Stimulated activated naive CD8-positive, alpha-beta T cell treated with anti-CD3 and anti-CD28 coated beads, Interleukin-15, Interleukin-2, amounts not matched to agents 100 ng/mL and 50 ng/mL, for 24 hours (primary cell): ENCODE results near the gene ZNF804B.

Source experiments
- H3K27ac Mint-ChIP-seq: one replicate; pipeline ENCODE4 v1.8.0; 2021; ENCODE audit warnings: mild to moderate bottlenecking, mixed read lengths
- H3K27me3 Mint-ChIP-seq: one replicate; pipeline ENCODE4 v1.8.0; 2021; ENCODE audit warnings: mixed read lengths
- H3K36me3 Mint-ChIP-seq: one replicate; pipeline ENCODE4 v1.8.0; 2021; ENCODE audit warnings: low read depth, mixed read lengths
- H3K4me1 Mint-ChIP-seq: one replicate; pipeline ENCODE4 v1.8.0; 2021; ENCODE audit warnings: low read depth, mixed read lengths
- H3K4me3 Mint-ChIP-seq: one replicate; pipeline ENCODE4 v1.8.0; 2021; ENCODE audit warnings: mild to moderate bottlenecking, mixed read lengths
- H3K9me3 Mint-ChIP-seq: one replicate; pipeline ENCODE4 v1.8.0; 2021; ENCODE audit warnings: mixed read lengths

The ZNF804B gene

GRCh38 chr7:88985295-88985694 is 225.8 kb downstream of the ZNF804B start:
- H3K36me3 Mint-ChIP-seq = no peaks in the 10 kb centered on the region
- H3K27me3 Mint-ChIP-seq = no peaks in the 10 kb centered on the region
- no peaks in the 10 kb centered on the region for H3K9me3 Mint-ChIP-seq
- no peak overlapping the region for H3K27ac Mint-ChIP-seq
- H3K4me1 Mint-ChIP-seq = no peaks in the 10 kb centered on the region
- H3K4me3 Mint-ChIP-seq = no peak overlapping the region

DNA sequence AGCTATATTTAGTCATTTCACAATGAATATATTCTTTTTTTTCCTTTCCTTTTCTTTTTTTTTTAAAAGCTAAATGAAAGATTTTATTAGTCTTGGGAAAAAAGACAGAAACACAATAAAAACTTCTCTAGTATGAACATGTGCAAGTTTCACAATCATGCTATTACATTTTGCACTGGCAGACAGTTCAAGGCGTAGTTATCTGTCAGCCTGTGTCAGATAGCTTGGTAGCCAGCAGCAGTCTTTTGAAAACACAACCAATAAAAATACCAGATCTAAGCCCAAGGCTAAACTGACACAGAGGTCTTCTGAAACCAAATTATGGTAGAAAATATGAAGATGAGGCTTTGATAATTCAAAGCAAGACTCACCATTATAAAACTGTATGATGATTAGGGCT is 241.8 kb downstream of the ZNF804B start:
- H3K36me3 Mint-ChIP-seq = no peaks in the 10 kb centered on the region
- H3K4me3 Mint-ChIP-seq = no peak overlapping the region
- peaks cover 3% of the 10 kb centered on the region for H3K27me3 Mint-ChIP-seq
- peaks cover 20% of the 10 kb centered on the region for H3K4me1 Mint-ChIP-seq
- H3K9me3 Mint-ChIP-seq = no peaks in the 10 kb centered on the region
- H3K27ac Mint-ChIP-seq = no peak overlapping the region

DNA sequence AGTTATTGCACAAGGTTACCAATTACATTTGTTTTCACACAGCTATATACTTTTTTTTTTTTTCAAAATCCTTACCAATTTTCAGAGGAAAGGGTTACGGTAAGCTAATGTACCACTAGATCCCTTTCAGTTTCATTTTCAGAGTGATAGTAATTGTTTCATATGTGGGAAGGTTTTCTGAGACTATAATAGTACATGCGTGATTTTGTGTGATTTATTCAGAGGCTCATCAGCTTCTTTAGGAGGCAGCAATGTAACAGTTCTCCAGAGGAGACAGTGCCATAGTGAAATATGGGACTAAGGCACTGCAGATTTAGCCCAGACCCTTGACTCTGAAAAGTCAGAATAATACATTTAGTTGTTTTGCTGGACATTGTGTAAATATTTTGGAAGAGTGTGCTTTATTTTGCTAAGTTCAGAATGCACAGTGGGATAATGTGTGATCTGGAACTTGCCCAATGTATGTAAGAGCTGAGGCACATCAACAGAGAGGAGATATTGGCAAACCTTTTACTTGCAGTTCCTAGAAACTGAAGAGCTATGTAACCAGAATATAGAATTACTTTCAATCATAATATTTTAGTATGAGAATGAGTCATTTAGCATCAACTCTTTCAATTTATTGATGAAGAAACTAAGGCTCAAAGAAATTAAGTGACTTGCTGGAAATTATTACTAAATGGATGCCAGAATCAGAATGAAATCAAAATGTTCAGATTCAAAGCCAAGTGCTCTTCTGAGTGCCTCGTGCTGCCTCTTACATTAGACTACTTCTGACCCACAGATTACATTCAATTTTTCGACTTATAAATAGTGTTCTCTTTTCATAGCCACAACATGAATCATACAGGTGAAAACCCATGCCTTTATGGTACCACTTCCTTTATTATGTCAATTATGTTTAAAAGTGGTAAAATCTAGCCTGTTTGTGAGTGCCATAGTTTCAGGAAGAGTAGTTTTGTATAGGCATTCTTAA is 243.8 kb downstream of the ZNF804B start:
- Mint-ChIP-seq H3K36me3 (no peaks in the 10 kb centered on the region), H3K27ac (peak overlapping the region; percentile 92), H3K4me1 (peaks cover 20% of the 10 kb centered on the region), H3K9me3 (no peaks in the 10 kb centered on the region), H3K4me3 (peak overlapping the region; percentile 76), H3K27me3 (peaks cover 3% of the 10 kb centered on the region)

GRCh38 chr7:89012016-89012415 is 252.5 kb downstream of the ZNF804B start:
- H3K36me3 Mint-ChIP-seq = no peaks in the 10 kb centered on the region
- H3K4me1 Mint-ChIP-seq = no peaks in the 10 kb centered on the region
- no peak overlapping the region for H3K27ac Mint-ChIP-seq
- H3K27me3 Mint-ChIP-seq = no peaks in the 10 kb centered on the region
- H3K4me3 Mint-ChIP-seq = no peak overlapping the region
- H3K9me3 Mint-ChIP-seq = no peaks in the 10 kb centered on the region

DNA sequence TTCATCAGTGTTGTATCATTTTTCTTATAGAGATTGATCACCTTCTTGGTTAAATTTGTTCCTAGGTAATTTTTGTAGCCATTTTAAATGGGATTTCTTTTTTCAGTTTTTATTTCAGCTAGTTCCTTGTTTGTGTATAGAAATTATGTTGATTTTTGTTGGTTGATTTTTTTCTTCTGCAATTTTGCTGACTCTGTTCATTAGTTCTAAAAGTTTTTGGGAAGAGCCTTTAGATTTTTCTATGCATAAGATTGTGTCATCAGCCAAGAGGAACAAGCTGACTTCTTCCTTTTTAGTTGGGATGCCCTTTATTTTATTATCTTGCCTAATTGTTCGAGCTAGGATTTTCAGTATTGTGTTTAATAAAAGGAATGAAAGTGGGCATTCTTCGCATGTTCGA is 258.2 kb downstream of the ZNF804B start:
- no peaks in the 10 kb centered on the region for H3K36me3 Mint-ChIP-seq
- H3K4me3 Mint-ChIP-seq = no peak overlapping the region
- no peaks in the 10 kb centered on the region for H3K4me1 Mint-ChIP-seq
- H3K27me3 Mint-ChIP-seq = no peaks in the 10 kb centered on the region
- H3K9me3 Mint-ChIP-seq = peaks cover 5% of the 10 kb centered on the region
- no peak overlapping the region for H3K27ac Mint-ChIP-seq

DNA sequence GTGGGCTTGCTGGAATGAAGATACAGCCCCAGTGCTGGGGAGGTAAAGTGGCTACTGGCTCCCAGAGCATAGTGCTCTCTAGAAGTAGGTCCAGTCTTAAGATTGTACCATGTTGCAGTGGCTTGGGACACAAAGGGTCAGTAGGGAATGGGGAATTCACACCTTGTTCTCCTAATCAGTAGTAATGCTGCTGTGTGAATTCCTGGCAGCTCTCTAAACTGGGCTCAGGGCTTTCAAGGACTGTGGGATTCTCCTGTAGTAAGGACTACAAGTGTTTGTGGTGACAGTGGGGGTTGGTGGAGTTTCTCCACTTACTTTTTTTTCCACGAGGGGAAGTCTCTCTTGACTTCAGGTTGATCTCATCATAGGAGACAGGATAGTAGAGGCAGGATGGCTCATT is 262.2 kb downstream of the ZNF804B start:
- Mint-ChIP-seq H3K36me3 (no peaks in the 10 kb centered on the region), H3K27ac (no peak overlapping the region), H3K4me1 (no peaks in the 10 kb centered on the region), H3K27me3 (peaks cover 4% of the 10 kb centered on the region), H3K9me3 (peaks cover 5% of the 10 kb centered on the region), H3K4me3 (no peak overlapping the region)

GRCh38 chr7:89023206-89023605 is 263.7 kb downstream of the ZNF804B start:
- H3K36me3 Mint-ChIP-seq = no peaks in the 10 kb centered on the region
- H3K4me3 Mint-ChIP-seq = no peak overlapping the region
- no peak overlapping the region for H3K27ac Mint-ChIP-seq
- peaks cover 5% of the 10 kb centered on the region for H3K9me3 Mint-ChIP-seq
- peaks cover 4% of the 10 kb centered on the region for H3K27me3 Mint-ChIP-seq
- no peaks in the 10 kb centered on the region for H3K4me1 Mint-ChIP-seq

DNA sequence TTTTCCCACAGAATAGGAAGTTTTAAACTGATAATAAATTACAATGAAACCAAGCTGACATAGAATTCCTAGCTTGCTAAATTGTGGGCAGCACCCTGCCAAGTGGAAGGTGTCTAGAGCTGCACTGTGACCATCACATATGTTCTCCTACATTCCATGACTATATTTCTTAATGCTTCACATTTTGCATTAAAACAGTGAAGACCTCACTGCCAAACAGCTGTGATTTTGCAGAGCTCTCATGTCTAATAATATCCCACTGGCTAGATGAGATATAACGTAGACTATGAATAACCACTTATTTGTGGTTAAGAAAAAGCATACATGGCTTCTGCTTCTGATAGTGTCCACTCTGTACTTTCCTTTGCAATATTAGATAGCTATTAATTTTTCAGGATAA is 264.4 kb downstream of the ZNF804B start:
- H3K9me3 Mint-ChIP-seq = peaks cover 5% of the 10 kb centered on the region
- no peaks in the 10 kb centered on the region for H3K4me1 Mint-ChIP-seq
- H3K27me3 Mint-ChIP-seq = peaks cover 4% of the 10 kb centered on the region
- no peaks in the 10 kb centered on the region for H3K36me3 Mint-ChIP-seq
- no peak overlapping the region for H3K27ac Mint-ChIP-seq
- no peak overlapping the region for H3K4me3 Mint-ChIP-seq

- H3K36me3 Mint-ChIP-seq = no peaks in the 10 kb centered on the region
- peaks cover 4% of the 10 kb centered on the region for H3K27me3 Mint-ChIP-seq
- H3K27ac Mint-ChIP-seq = no peak overlapping the region
- H3K9me3 Mint-ChIP-seq = no peaks in the 10 kb centered on the region
- H3K4me1 Mint-ChIP-seq = peaks cover 7% of the 10 kb centered on the region
- no peak overlapping the region for H3K4me3 Mint-ChIP-seq
Observed at GRCh38 chr7:89027781-89028180, 268.3 kb downstream of the ZNF804B start.

DNA sequence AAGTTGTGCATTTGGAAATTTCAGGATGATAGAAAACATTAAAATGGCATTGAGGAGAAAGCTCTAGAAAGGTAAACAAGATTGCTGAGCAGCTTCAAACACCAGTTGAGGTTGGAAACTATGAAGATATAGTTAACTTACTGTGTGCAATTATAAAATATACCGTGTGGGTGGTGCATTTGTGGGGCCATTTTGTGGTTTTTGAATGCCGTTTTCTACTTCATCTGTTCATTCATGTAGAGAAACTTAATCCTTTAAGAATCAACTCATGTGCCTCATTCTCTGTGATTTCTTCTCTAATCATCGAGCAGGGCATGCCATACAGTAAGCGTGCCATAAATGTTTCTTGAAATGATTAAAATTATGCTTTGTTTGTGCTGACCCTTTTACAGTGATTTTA is 268.8 kb downstream of the ZNF804B start:
- Mint-ChIP-seq H3K4me3 (no peak overlapping the region), H3K27me3 (peaks cover 4% of the 10 kb centered on the region), H3K4me1 (peaks cover 7% of the 10 kb centered on the region), H3K27ac (no peak overlapping the region), H3K9me3 (no peaks in the 10 kb centered on the region), H3K36me3 (no peaks in the 10 kb centered on the region)

- no peak overlapping the region for H3K27ac Mint-ChIP-seq
- no peaks in the 10 kb centered on the region for H3K36me3 Mint-ChIP-seq
- H3K4me1 Mint-ChIP-seq = peaks cover 7% of the 10 kb centered on the region
- no peaks in the 10 kb centered on the region for H3K9me3 Mint-ChIP-seq
- H3K4me3 Mint-ChIP-seq = no peak overlapping the region
- H3K27me3 Mint-ChIP-seq = peaks cover 4% of the 10 kb centered on the region
Observed at GRCh38 chr7:89029864-89030263, 270.4 kb downstream of the ZNF804B start.

DNA sequence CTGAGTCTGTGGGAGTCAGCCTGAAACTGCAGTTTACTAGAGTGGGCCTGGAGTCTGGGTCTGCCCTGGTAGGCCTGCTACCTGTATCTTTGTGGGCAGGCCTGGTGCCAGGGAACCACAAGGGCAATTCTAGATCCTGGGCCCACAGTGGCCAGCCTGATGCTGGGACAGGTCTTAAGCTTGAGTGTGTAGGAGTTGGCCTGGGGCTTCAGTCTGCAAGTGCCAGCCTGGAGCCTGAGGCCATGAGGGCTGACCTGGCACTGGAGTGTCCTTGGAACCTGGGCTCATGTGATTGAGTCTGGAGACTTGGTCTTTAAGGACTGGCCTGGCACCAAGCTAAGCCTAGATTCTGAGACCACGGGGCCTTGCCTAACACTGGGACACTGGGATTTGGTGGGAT is 281.7 kb downstream of the ZNF804B start:
- Mint-ChIP-seq H3K27ac (no peak overlapping the region), H3K4me3 (no peak overlapping the region), H3K9me3 (peaks cover 12% of the 10 kb centered on the region), H3K36me3 (no peaks in the 10 kb centered on the region), H3K27me3 (no peaks in the 10 kb centered on the region), H3K4me1 (no peaks in the 10 kb centered on the region)

- no peak overlapping the region for H3K27ac Mint-ChIP-seq
- H3K4me3 Mint-ChIP-seq = no peak overlapping the region
- peaks cover 12% of the 10 kb centered on the region for H3K9me3 Mint-ChIP-seq
Observed at GRCh38 chr7:89042940-89043339, 283.4 kb downstream of the ZNF804B start.

DNA sequence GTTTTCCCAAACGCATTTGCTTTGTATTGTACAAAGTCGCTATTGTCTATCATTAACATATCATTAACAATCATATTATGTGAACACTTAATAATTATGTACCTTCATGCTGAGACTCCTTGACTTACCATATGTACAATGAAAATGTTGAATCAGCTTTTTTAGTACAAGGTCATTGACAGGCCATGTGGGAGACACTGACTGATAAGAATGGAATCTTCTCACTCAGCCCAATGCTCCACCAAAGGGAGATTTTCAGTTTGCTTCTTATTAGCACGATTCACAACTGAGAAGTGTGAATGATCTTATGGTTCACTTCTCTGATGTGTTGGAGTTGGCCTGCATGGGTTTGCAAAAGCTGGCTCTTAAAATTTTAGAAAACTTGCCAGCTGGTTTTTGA is 289.5 kb downstream of the ZNF804B start:
- Mint-ChIP-seq H3K27ac (no peak overlapping the region), H3K9me3 (peaks cover 9% of the 10 kb centered on the region), H3K4me1 (no peaks in the 10 kb centered on the region), H3K36me3 (no peaks in the 10 kb centered on the region), H3K4me3 (no peak overlapping the region), H3K27me3 (no peaks in the 10 kb centered on the region)

More at GRCh38 chr7:89042940-89043339, 283.4 kb downstream of the ZNF804B start:
- H3K4me1 Mint-ChIP-seq = no peaks in the 10 kb centered on the region
- no peaks in the 10 kb centered on the region for H3K27me3 Mint-ChIP-seq
- no peaks in the 10 kb centered on the region for H3K36me3 Mint-ChIP-seq

DNA sequence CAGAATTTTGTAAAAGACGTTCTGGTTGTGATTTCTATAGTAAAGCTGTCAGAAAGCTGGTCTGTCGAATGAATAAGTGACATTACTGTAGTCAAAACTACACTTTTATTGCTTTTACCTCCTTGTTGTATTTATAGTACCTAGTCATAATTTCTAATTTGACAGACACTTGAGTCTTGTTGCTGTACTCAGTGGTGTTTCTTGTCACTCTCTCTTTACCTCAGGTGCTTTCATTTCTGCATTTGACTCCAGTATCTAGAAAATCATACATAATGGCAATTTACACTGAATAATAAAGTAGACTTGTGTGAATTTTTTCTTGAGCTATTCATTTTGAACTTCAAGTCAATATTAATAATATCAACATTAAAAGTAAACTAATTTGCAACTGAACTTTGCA is 293.6 kb downstream of the ZNF804B start:
- H3K4me3 Mint-ChIP-seq = no peak overlapping the region
- no peaks in the 10 kb centered on the region for H3K4me1 Mint-ChIP-seq
- H3K9me3 Mint-ChIP-seq = peaks cover 10% of the 10 kb centered on the region
- H3K36me3 Mint-ChIP-seq = no peaks in the 10 kb centered on the region
- H3K27me3 Mint-ChIP-seq = no peaks in the 10 kb centered on the region
- no peak overlapping the region for H3K27ac Mint-ChIP-seq

DNA sequence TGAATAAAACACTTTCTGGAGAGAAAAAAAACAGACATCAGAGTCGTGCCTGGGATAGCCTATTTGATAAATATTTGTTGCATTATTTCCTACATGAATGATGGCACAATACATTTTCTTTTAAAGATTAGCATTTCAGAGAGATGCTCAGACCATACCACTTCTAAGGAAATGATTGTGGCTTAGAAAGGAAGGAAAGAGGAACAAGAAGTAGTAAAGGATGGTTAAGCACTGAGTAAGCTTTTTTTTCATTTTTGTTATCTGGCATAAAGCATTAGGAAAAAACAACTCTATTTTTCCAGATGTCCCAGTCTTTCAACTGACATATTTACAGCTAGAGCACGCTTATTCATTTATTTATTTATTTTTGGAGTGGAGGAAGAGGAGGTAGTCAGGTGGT is 294.9 kb downstream of the ZNF804B start:
- H3K4me1 Mint-ChIP-seq = no peaks in the 10 kb centered on the region
- peaks cover 7% of the 10 kb centered on the region for H3K9me3 Mint-ChIP-seq
- no peak overlapping the region for H3K4me3 Mint-ChIP-seq
- no peaks in the 10 kb centered on the region for H3K36me3 Mint-ChIP-seq
- H3K27ac Mint-ChIP-seq = no peak overlapping the region
- no peaks in the 10 kb centered on the region for H3K27me3 Mint-ChIP-seq
